ENCODE measurements around the gene FLRT2.

FLRT2 gene

DNA sequence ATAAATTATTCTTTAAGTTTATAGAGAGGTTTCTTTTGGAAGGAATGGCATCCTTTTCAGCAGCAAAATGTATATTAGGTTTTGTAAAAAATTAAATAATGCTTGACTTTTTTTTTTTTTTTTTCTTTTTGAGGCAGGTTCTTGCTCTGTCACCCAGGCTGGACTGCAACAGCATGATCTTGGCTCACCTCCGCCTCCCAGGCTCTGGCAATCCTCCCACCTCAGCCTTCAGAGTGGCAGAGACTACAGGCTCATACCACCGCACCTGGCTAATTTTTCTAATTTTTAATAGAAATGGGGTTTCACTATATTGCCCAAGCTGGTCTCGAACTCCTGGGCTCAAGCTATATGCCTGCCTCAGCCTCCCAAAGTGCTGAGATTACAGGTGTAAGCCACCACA, 89.0 kb downstream of the FLRT2 start:
- H3K27me3 ChIP-seq (ENCODE audit: control insufficient read depth in 5 of 5, insufficient read depth in 4 of 5, low read length in 5 of 5): no peaks in the 10 kb centered on the region
- H3K9ac ChIP-seq (ENCODE audit: low read length in 5 of 5): no peak overlapping the region
- H3K9me3 ChIP-seq (ENCODE audit: control insufficient read depth in 5 of 5, low read length in 5 of 5): no peaks in the 10 kb centered on the region
- H3K36me3 ChIP-seq (ENCODE audit: control insufficient read depth in 5 of 5, insufficient read depth in 5 of 5, low read length in 5 of 5): peaks cover 0 to 26% (median 20%) of the 10 kb centered on the region in 5 donors
- no peak overlapping the region for H3K4me3 ChIP-seq (ENCODE audit: low read depth in 1 of 5, low read length in 5 of 5)
- H3K27ac ChIP-seq (ENCODE audit: low read depth, low read length): no peak overlapping the region
- peaks cover 0 to 3% (median 0%) of the 10 kb centered on the region in 5 donors for H3K4me1 ChIP-seq (ENCODE audit: control insufficient read depth in 5 of 5, insufficient read depth in 5 of 5, low read length in 5 of 5)

- no peaks in the 10 kb centered on the region for H3K27me3 ChIP-seq (ENCODE audit: control insufficient read depth in 5 of 5, insufficient read depth in 4 of 5, low read length in 5 of 5)
- H3K4me3 ChIP-seq (ENCODE audit: low read depth in 1 of 5, low read length in 5 of 5): no peak overlapping the region
- no peaks in the 10 kb centered on the region for H3K9me3 ChIP-seq (ENCODE audit: control insufficient read depth in 5 of 5, low read length in 5 of 5)
- peaks cover 0 to 2% (median 0%) of the 10 kb centered on the region in 5 donors for H3K4me1 ChIP-seq (ENCODE audit: control insufficient read depth in 5 of 5, insufficient read depth in 5 of 5, low read length in 5 of 5)
- H3K36me3 ChIP-seq (ENCODE audit: control insufficient read depth in 5 of 5, insufficient read depth in 5 of 5, low read length in 5 of 5): peaks cover 0 to 26% (median 20%) of the 10 kb centered on the region in 5 donors
- H3K27ac ChIP-seq (ENCODE audit: low read depth, low read length): no peak overlapping the region
- no peak overlapping the region for H3K9ac ChIP-seq (ENCODE audit: low read length in 5 of 5)
Observed at GRCh38 chr14:85619851-85620250, 89.9 kb downstream of the FLRT2 start.

- Histone ChIP-seq H3K4me3 (ENCODE audit: low read depth in 1 of 5, low read length in 5 of 5) (no peak overlapping the region), H3K9ac (ENCODE audit: low read length in 5 of 5) (no peak overlapping the region), H3K27ac (ENCODE audit: low read depth, low read length) (no peak overlapping the region), H3K4me1 (ENCODE audit: control insufficient read depth in 5 of 5, insufficient read depth in 5 of 5, low read length in 5 of 5) (no peaks in the 10 kb centered on the region), H3K36me3 (ENCODE audit: control insufficient read depth in 5 of 5, insufficient read depth in 5 of 5, low read length in 5 of 5) (peaks cover 0 to 26% (median 20%) of the 10 kb centered on the region in 5 donors), H3K9me3 (ENCODE audit: control insufficient read depth in 5 of 5, low read length in 5 of 5) (no peaks in the 10 kb centered on the region), H3K27me3 (ENCODE audit: control insufficient read depth in 5 of 5, insufficient read depth in 4 of 5, low read length in 5 of 5) (no peaks in the 10 kb centered on the region)
Observed at GRCh38 chr14:85620947-85621346, 91.0 kb downstream of the FLRT2 start.

- H3K4me3 ChIP-seq (ENCODE audit: low read depth in 1 of 5, low read length in 5 of 5): no peak overlapping the region
- no peaks in the 10 kb centered on the region for H3K9me3 ChIP-seq (ENCODE audit: control insufficient read depth in 5 of 5, low read length in 5 of 5)
- peaks cover 0 to 26% (median 20%) of the 10 kb centered on the region in 5 donors for H3K36me3 ChIP-seq (ENCODE audit: control insufficient read depth in 5 of 5, insufficient read depth in 5 of 5, low read length in 5 of 5)
- H3K4me1 ChIP-seq (ENCODE audit: control insufficient read depth in 5 of 5, insufficient read depth in 5 of 5, low read length in 5 of 5): no peaks in the 10 kb centered on the region
- no peak overlapping the region for H3K9ac ChIP-seq (ENCODE audit: low read length in 5 of 5)
- no peaks in the 10 kb centered on the region for H3K27me3 ChIP-seq (ENCODE audit: control insufficient read depth in 5 of 5, insufficient read depth in 4 of 5, low read length in 5 of 5)
- no peak overlapping the region for H3K27ac ChIP-seq (ENCODE audit: low read depth, low read length)
Observed at GRCh38 chr14:85622106-85622505, 92.2 kb downstream of the FLRT2 start.

GRCh38 chr14:85622986-85623685, 93.2 kb downstream of the FLRT2 start:
- Histone ChIP-seq H3K36me3 (ENCODE audit: control insufficient read depth in 5 of 5, insufficient read depth in 5 of 5, low read length in 5 of 5) (peaks cover 0 to 26% (median 20%) of the 10 kb centered on the region in 5 donors), H3K27ac (ENCODE audit: low read depth, low read length) (no peak overlapping the region), H3K9ac (ENCODE audit: low read length in 5 of 5) (no peak overlapping the region), H3K4me3 (ENCODE audit: low read depth in 1 of 5, low read length in 5 of 5) (no peak overlapping the region), H3K4me1 (ENCODE audit: control insufficient read depth in 5 of 5, insufficient read depth in 5 of 5, low read length in 5 of 5) (no peaks in the 10 kb centered on the region), H3K9me3 (ENCODE audit: control insufficient read depth in 5 of 5, low read length in 5 of 5) (no peaks in the 10 kb centered on the region), H3K27me3 (ENCODE audit: control insufficient read depth in 5 of 5, insufficient read depth in 4 of 5, low read length in 5 of 5) (no peaks in the 10 kb centered on the region)

DNA sequence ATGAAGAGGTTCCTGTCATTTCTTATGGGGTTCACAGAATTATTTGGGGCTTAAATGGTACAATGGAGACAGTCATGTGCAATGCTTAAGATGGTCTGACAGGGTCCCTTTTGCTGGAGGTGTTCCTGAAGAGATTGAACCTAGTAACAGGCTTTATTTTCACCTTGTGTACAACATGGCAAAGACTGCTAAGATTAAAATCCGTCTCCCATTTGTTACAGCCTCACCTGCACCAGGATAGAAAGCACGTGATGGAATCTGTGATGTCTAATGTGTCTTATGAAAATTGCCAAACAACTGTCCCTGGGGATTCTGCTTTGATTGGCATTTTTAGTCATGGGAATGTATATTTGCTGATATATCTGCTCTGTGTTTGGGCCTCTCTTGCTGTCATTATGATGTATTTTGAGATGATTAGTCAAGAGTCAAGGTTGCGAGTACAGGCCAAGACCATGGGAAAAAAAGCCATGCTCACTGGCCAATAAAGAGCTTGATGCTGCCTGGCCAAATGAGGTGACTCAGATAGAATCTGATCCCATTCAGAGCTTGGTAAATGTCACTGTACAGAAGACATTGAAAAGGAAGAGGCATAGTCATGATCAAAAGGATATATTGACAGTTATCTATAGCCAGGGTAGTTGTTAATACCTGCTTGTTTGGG, 96.1 kb downstream of the FLRT2 start:
- Histone ChIP-seq H3K9ac (ENCODE audit: low read length in 5 of 5) (no peak overlapping the region), H3K36me3 (ENCODE audit: control insufficient read depth in 5 of 5, insufficient read depth in 5 of 5, low read length in 5 of 5) (peaks cover 0 to 24% (median 20%) of the 10 kb centered on the region in 5 donors), H3K4me1 (ENCODE audit: control insufficient read depth in 5 of 5, insufficient read depth in 5 of 5, low read length in 5 of 5) (no peaks in the 10 kb centered on the region), H3K27me3 (ENCODE audit: control insufficient read depth in 5 of 5, insufficient read depth in 4 of 5, low read length in 5 of 5) (no peaks in the 10 kb centered on the region), H3K9me3 (ENCODE audit: control insufficient read depth in 5 of 5, low read length in 5 of 5) (no peaks in the 10 kb centered on the region), H3K27ac (ENCODE audit: low read depth, low read length) (no peak overlapping the region), H3K4me3 (ENCODE audit: low read depth in 1 of 5, low read length in 5 of 5) (no peak overlapping the region)

GRCh38 chr14:85634205-85634604, 104.3 kb downstream of the FLRT2 start:
- Histone ChIP-seq H3K4me1 (ENCODE audit: control insufficient read depth in 5 of 5, insufficient read depth in 5 of 5, low read length in 5 of 5) (no peaks in the 10 kb centered on the region), H3K27ac (ENCODE audit: low read depth, low read length) (no peak overlapping the region), H3K9me3 (ENCODE audit: control insufficient read depth in 5 of 5, low read length in 5 of 5) (no peaks in the 10 kb centered on the region), H3K9ac (ENCODE audit: low read length in 5 of 5) (no peak overlapping the region), H3K4me3 (ENCODE audit: low read depth in 1 of 5, low read length in 5 of 5) (no peak overlapping the region), H3K27me3 (ENCODE audit: control insufficient read depth in 5 of 5, insufficient read depth in 4 of 5, low read length in 5 of 5) (no peaks in the 10 kb centered on the region), H3K36me3 (ENCODE audit: control insufficient read depth in 5 of 5, insufficient read depth in 5 of 5, low read length in 5 of 5) (no peaks in the 10 kb centered on the region)

DNA sequence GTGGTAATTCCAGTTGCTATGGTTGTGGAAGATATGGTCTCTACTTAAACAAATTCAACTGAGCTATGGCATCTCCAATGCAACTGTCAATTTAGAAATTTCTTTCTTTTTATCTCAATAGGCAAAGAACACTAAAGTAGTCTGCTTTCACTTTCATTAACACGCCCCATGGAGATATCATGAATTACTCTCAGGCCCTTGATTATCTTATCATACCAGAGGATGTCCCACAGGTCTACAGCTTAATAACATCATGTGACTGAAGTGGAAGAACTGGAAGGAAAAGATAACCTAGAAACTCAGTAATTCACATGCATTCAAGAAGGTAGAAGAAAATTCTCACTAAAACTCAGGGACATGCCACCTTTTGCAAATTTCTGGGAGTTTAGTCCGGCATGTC, 114.3 kb downstream of the FLRT2 start:
- Histone ChIP-seq H3K4me3 (ENCODE audit: low read depth in 1 of 5, low read length in 5 of 5) (no peak overlapping the region), H3K9me3 (ENCODE audit: control insufficient read depth in 5 of 5, low read length in 5 of 5) (no peaks in the 10 kb centered on the region), H3K27ac (ENCODE audit: low read depth, low read length) (no peak overlapping the region), H3K9ac (ENCODE audit: low read length in 5 of 5) (no peak overlapping the region), H3K36me3 (ENCODE audit: control insufficient read depth in 5 of 5, insufficient read depth in 5 of 5, low read length in 5 of 5) (no peaks in the 10 kb centered on the region), H3K4me1 (ENCODE audit: control insufficient read depth in 5 of 5, insufficient read depth in 5 of 5, low read length in 5 of 5) (no peaks in the 10 kb centered on the region), H3K27me3 (ENCODE audit: control insufficient read depth in 5 of 5, insufficient read depth in 4 of 5, low read length in 5 of 5) (no peaks in the 10 kb centered on the region)

GRCh38 chr14:85653029-85653428, 123.1 kb downstream of the FLRT2 start:
- Histone ChIP-seq H3K9me3 (ENCODE audit: control insufficient read depth in 5 of 5, low read length in 5 of 5) (no peaks in the 10 kb centered on the region), H3K4me3 (ENCODE audit: low read depth in 1 of 5, low read length in 5 of 5) (no peak overlapping the region), H3K36me3 (ENCODE audit: control insufficient read depth in 5 of 5, insufficient read depth in 5 of 5, low read length in 5 of 5) (no peaks in the 10 kb centered on the region), H3K27me3 (ENCODE audit: control insufficient read depth in 5 of 5, insufficient read depth in 4 of 5, low read length in 5 of 5) (no peaks in the 10 kb centered on the region), H3K27ac (ENCODE audit: low read depth, low read length) (no peak overlapping the region), H3K4me1 (ENCODE audit: control insufficient read depth in 5 of 5, insufficient read depth in 5 of 5, low read length in 5 of 5) (no peaks in the 10 kb centered on the region), H3K9ac (ENCODE audit: low read length in 5 of 5) (no peak overlapping the region)

- Histone ChIP-seq H3K36me3 (ENCODE audit: control insufficient read depth in 5 of 5, insufficient read depth in 5 of 5, low read length in 5 of 5) (no peaks in the 10 kb centered on the region), H3K9ac (ENCODE audit: low read length in 5 of 5) (no peak overlapping the region), H3K27me3 (ENCODE audit: control insufficient read depth in 5 of 5, insufficient read depth in 4 of 5, low read length in 5 of 5) (no peaks in the 10 kb centered on the region), H3K4me3 (ENCODE audit: low read depth in 1 of 5, low read length in 5 of 5) (no peak overlapping the region), H3K27ac (ENCODE audit: low read depth, low read length) (no peak overlapping the region), H3K9me3 (ENCODE audit: control insufficient read depth in 5 of 5, low read length in 5 of 5) (no peaks in the 10 kb centered on the region), H3K4me1 (ENCODE audit: control insufficient read depth in 5 of 5, insufficient read depth in 5 of 5, low read length in 5 of 5) (no peaks in the 10 kb centered on the region)
Observed at GRCh38 chr14:85660243-85660922, 130.4 kb downstream of the FLRT2 start.
